HEK293T (cell line): Measurements from ENCODE around the gene MPDU1.

ENCODE experiments used
- ARNT ChIP-seq: fragments of 450-650 bp; IDR thresholded peaks from 2 replicates; pipeline ENCODE4 v1.6.1; 2017; ENCODE audit warnings: mild to moderate bottlenecking
- BHLHE40 ChIP-seq: fragments of 450-650 bp; IDR thresholded peaks from 2 replicates; pipeline ENCODE4 v1.6.1; 2016; ENCODE audit warnings: mild to moderate bottlenecking, moderate library complexity, borderline replicate concordance
- CTBP1 ChIP-seq: fragments of 450-650 bp; IDR thresholded peaks from 2 replicates; pipeline ENCODE4 v1.6.1; 2016; ENCODE audit warnings: borderline replicate concordance
- ELF4 ChIP-seq: fragments of 450-650 bp; IDR thresholded peaks from 2 replicates; pipeline ENCODE4 v1.6.1; 2017; ENCODE audit warnings: antibody characterized with exemption
- FOXM1 ChIP-seq: fragments of 450-650 bp; IDR thresholded peaks from 2 replicates; pipeline ENCODE4 v1.6.1; 2017; ENCODE audit warnings: mild to moderate bottlenecking, borderline replicate concordance
- HDGF ChIP-seq: fragments of 450-650 bp; IDR thresholded peaks from 2 replicates; pipeline ENCODE4 v1.6.1; 2017; ENCODE audit warnings: antibody characterized with exemption, borderline replicate concordance
- NFRKB ChIP-seq: fragments of 450-650 bp; IDR thresholded peaks from 2 replicates; pipeline ENCODE4 v1.6.1; 2016; ENCODE audit warnings: mild to moderate bottlenecking, moderate library complexity
- SP1 ChIP-seq: fragments of 450-650 bp; IDR thresholded peaks from 2 replicates; pipeline ENCODE4 v1.6.1; 2017
- SUZ12 ChIP-seq: fragments of 450-650 bp; IDR thresholded peaks from 2 replicates; pipeline ENCODE4 v1.6.1; 2016; ENCODE audit warnings: mild to moderate bottlenecking
- TARDBP ChIP-seq: fragments of 450-650 bp; IDR thresholded peaks from 2 replicates; pipeline ENCODE4 v1.6.1; 2016
- ZNF384 ChIP-seq: fragments of 450-650 bp; IDR thresholded peaks from 2 replicates; pipeline ENCODE4 v1.6.1; 2016

- no peak for TF ChIP-seq ELF4
- no peak for TF ChIP-seq HDGF
- TF ChIP-seq CTBP1, result no peak
- no peak for TF ChIP-seq ZNF384
- no peak for TF ChIP-seq TARDBP
- TF ChIP-seq SUZ12, result no peak
- no peak for TF ChIP-seq NFRKB
- no peak for TF ChIP-seq ARNT
- no peak for TF ChIP-seq BHLHE40
- no peak for TF ChIP-seq SP1
- no peak for TF ChIP-seq FOXM1
Measured at GRCh38 chr17:7623661-7624060, 40.0 kb downstream of the MPDU1 start.
